Keratinocyte (primary cell): ENCODE data around the gene MXI1. TPM values are rescaled to one million over a fixed set of nuclear protein-coding genes. Genes with fewer than 3 reads are reported as not detected.

Experiments
- DNase-seq: peaks from one replicate; pipeline ENCODE4 v3.0.0-alpha.2; 2011; ENCODE audit warnings: low read depth, missing footprints, low spot score
- FAIRE-seq: peaks from 2 replicates; lab custom pipeline; 2011; peaks lifted over from hg19 to GRCh38; lab: Jason Lieb, UNC
- H2AFZ ChIP-seq: 2 replicates; pipeline ENCODE4 v1.6.0; 2012; ENCODE audit warnings: low read length, control low read depth, inconsistent platforms; ENCODE audit not compliant: control insufficient read depth
- H3K27ac ChIP-seq: 2 replicates; pipeline ENCODE4 v1.5.1; 2011; ENCODE audit warnings: low read length; ENCODE audit not compliant: control insufficient read depth, insufficient read depth
- H3K27me3 ChIP-seq: 3 replicates; pipeline ENCODE4 v1.6.0; 2011; ENCODE audit warnings: low read length; ENCODE audit not compliant: control insufficient read depth, insufficient read depth; ENCODE audit errors: extremely low read depth
- H3K36me3 ChIP-seq, 2 experiments: 2 replicates in 1 of 2; 3 replicates in 1 of 2; pipeline ENCODE4 v1.5.1; 2011; ENCODE audit warnings: low read length in 2 of 2, mild to moderate bottlenecking in 1 of 2; ENCODE audit not compliant: control insufficient read depth in 2 of 2, insufficient read depth in 2 of 2; ENCODE audit errors: extremely low read depth in 1 of 2
- H3K4me1 ChIP-seq: 3 replicates; pipeline ENCODE4 v1.5.1; 2011; ENCODE audit warnings: low read length; ENCODE audit not compliant: control insufficient read depth, insufficient read depth; ENCODE audit errors: extremely low read depth
- H3K4me2 ChIP-seq: 3 replicates; pipeline ENCODE4 v1.6.0; 2011; ENCODE audit warnings: low read depth, low read length; ENCODE audit not compliant: control insufficient read depth, insufficient read depth; ENCODE audit errors: extremely low read depth
- H3K4me3 ChIP-seq, 3 experiments: fragments of 200-600 bp in 1 of 3; sonication (generic) in 1 of 3; 2 replicates in 2 of 3; 3 replicates in 1 of 3; pipeline ENCODE4 v1.5.1; 2011 to 2016; ENCODE audit warnings: low read length in 3 of 3, mild to moderate bottlenecking in 3 of 3, control low read depth in 2 of 3, inconsistent platforms in 1 of 3, low read depth in 1 of 3, mixed read lengths in 1 of 3, mixed run types in 1 of 3, moderate library complexity in 1 of 3; ENCODE audit not compliant: control insufficient read depth in 2 of 3, insufficient read depth in 2 of 3; ENCODE audit errors: extremely low read depth in 1 of 3
- H3K79me2 ChIP-seq: 2 replicates; pipeline ENCODE4 v1.6.0; 2012; ENCODE audit warnings: low read length; ENCODE audit not compliant: control insufficient read depth, insufficient read depth
- H3K9ac ChIP-seq: 3 replicates; pipeline ENCODE4 v1.6.0; 2011; ENCODE audit warnings: low read length; ENCODE audit not compliant: control insufficient read depth, insufficient read depth; ENCODE audit errors: extremely low read depth
- H3K9me1 ChIP-seq: 3 replicates; pipeline ENCODE4 v1.6.0; 2011; ENCODE audit warnings: low read length; ENCODE audit not compliant: control insufficient read depth, insufficient read depth; ENCODE audit errors: extremely low read depth
- H3K9me3 ChIP-seq: 2 replicates; pipeline ENCODE4 v1.5.1; 2012; ENCODE audit warnings: low read depth, low read length; ENCODE audit not compliant: control insufficient read depth
- H4K20me1 ChIP-seq: 3 replicates; pipeline ENCODE4 v1.6.0; 2011; ENCODE audit warnings: low read length; ENCODE audit not compliant: control insufficient read depth, insufficient read depth; ENCODE audit errors: extremely low read depth
- CTCF ChIP-seq, 3 experiments: IDR thresholded peaks in 1 of 3; conservative IDR thresholded peaks in 1 of 3; optimal IDR thresholded peaks in 1 of 3; 2 replicates in 2 of 3; 3 replicates in 1 of 3; pipeline versions ENCODE3 to v1.5.1; 2011; ENCODE audit warnings: low read length in 3 of 3, mild to moderate bottlenecking in 3 of 3, moderate library complexity in 2 of 3, control low read depth in 1 of 3, inconsistent platforms in 1 of 3; ENCODE audit not compliant: insufficient read depth in 2 of 3; ENCODE audit errors: extremely low read depth in 1 of 3
- EZH2 ChIP-seq: IDR thresholded peaks from one replicate; pipeline ENCODE4 v1.6.1; 2012; ENCODE audit warnings: inconsistent platforms, mild to moderate bottlenecking, low read length, moderate library complexity
- dilution Hi-C: fragments of 300-500 bp; cut with MboI; formaldehyde crosslinking; loops from one replicate; pipeline ENCODE4 v1.7.0; 2020; ENCODE audit warnings: low sequenced_read_pairs; ENCODE audit not compliant: extremely low pct_ligation_motif_present
- polyA plus RNA-seq, 5 experiments: library from polyadenylated mRNA; depleted of rRNA in 3 of 5; stranded (reverse) in 3 of 5; stranded (forward) in 1 of 5; unstranded in 1 of 5; fragments of >200 nt; gene quantifications; 1 replicate in 1 of 5; 2 replicates in 3 of 5; 3 replicates in 1 of 5; pipeline versions ENCODE4 v1.2.1 to v1.2.3, GENCODE V29; 2011 to 2012; ENCODE audit warnings: missing spikeins in 2 of 5, low read depth in 1 of 5, low replicate concordance in 1 of 5

Gene MXI1
- polyA plus RNA-seq, 1 donor (not counting 4 experiments of a cell fraction or from before 2014, with no cell fraction given), result 17.8 TPM

- dilution Hi-C loops, result loop anchor here (25.0 kb wide), 2 partner anchors 254 to 579 kb away; partner anchors contain the start of gene SMC3
- no peaks in the 10 kb centered on the region for H3K9me1 ChIP-seq
- H4K20me1 ChIP-seq, result no peaks in the 10 kb centered on the region
- no peak for FAIRE-seq
- peaks cover 0 to 2% of the 10 kb centered on the region in 2 experiments for H3K36me3 ChIP-seq
- H3K79me2 ChIP-seq, result peaks cover 19% of the 10 kb centered on the region
- no peak overlapping the region for H3K4me3 ChIP-seq
- no peaks in the 10 kb centered on the region for H3K27me3 ChIP-seq
- H3K9me3 ChIP-seq, result no peaks in the 10 kb centered on the region
- no peak overlapping the region for H3K27ac ChIP-seq
- H3K9ac ChIP-seq, result no peak overlapping the region
- no peak for DNase-seq
- TF ChIP-seq EZH2, result no peak
- TF ChIP-seq CTCF (optimal IDR thresholded peaks at IDR 0.05 in 1 of 3, IDR thresholded peaks at IDR 0.05 in 1 of 3, conservative IDR thresholded peaks at IDR 0.05 in 1 of 3; ENCODE audit: extremely low read depth in 1 of 3, insufficient read depth in 2 of 3, low read length in 3 of 3), result no peak
- peaks cover 28% of the 10 kb centered on the region for H3K4me1 ChIP-seq
- no peak overlapping the region for H2AFZ ChIP-seq
- no peak overlapping the region for H3K4me2 ChIP-seq
Measured at GRCh38 chr10:110307805-110308204, 100.4 kb downstream of the MXI1 start.

GRCh38 chr10:110310741-110311140, 103.3 kb downstream of the MXI1 start:
- H3K4me2 ChIP-seq, result no peak overlapping the region
- no peaks in the 10 kb centered on the region for H3K27me3 ChIP-seq
- no peaks in the 10 kb centered on the region for H3K9me3 ChIP-seq
- no peaks in the 10 kb centered on the region for H4K20me1 ChIP-seq
- dilution Hi-C loops, result loop anchor here (25.0 kb wide), 2 partner anchors 252 to 577 kb away; partner anchors contain the start of gene SMC3
- H2AFZ ChIP-seq, result no peak overlapping the region
- no peaks in the 10 kb centered on the region for H3K79me2 ChIP-seq
- DNase-seq (no peak), FAIRE-seq (no peak)
- no peak for TF ChIP-seq EZH2
- no peak for TF ChIP-seq CTCF (optimal IDR thresholded peaks at IDR 0.05 in 1 of 3, IDR thresholded peaks at IDR 0.05 in 1 of 3, conservative IDR thresholded peaks at IDR 0.05 in 1 of 3; ENCODE audit: extremely low read depth in 1 of 3, insufficient read depth in 2 of 3, low read length in 3 of 3)
- no peaks in the 10 kb centered on the region for H3K9me1 ChIP-seq
- H3K36me3 ChIP-seq, result no peaks in the 10 kb centered on the region
- H3K4me3 ChIP-seq, result no peak overlapping the region
- H3K27ac ChIP-seq, result no peak overlapping the region
- no peak overlapping the region for H3K9ac ChIP-seq
- H3K4me1 ChIP-seq, result peaks cover 17% of the 10 kb centered on the region
